ENCODE data around the gene ZNF577.

ZNF577 gene

GRCh38 chr19:51905206-51905605, 17.5 kb upstream of the ZNF577 start:
- Histone ChIP-seq H3K36me3 (peaks cover 28% of the 10 kb centered on the region), H3K27ac (peak overlapping the region; percentile 93), H3K9me3 (ENCODE audit: severe bottlenecking) (peaks cover 6% of the 10 kb centered on the region), H3K4me3 (ENCODE audit: low read depth, low read length) (0 out of 2 replicates have a peak overlapping the region, but pooled peaks have one; percentile 3), H3K27me3 (ENCODE audit: insufficient read depth, low read depth, severe bottlenecking) (no peaks in the 10 kb centered on the region)
- no peak for TF ChIP-seq CTCF (IDR thresholded peaks at IDR 0.05; ENCODE audit: low read depth, low read length)
- DNase-seq, result no peak

DNA sequence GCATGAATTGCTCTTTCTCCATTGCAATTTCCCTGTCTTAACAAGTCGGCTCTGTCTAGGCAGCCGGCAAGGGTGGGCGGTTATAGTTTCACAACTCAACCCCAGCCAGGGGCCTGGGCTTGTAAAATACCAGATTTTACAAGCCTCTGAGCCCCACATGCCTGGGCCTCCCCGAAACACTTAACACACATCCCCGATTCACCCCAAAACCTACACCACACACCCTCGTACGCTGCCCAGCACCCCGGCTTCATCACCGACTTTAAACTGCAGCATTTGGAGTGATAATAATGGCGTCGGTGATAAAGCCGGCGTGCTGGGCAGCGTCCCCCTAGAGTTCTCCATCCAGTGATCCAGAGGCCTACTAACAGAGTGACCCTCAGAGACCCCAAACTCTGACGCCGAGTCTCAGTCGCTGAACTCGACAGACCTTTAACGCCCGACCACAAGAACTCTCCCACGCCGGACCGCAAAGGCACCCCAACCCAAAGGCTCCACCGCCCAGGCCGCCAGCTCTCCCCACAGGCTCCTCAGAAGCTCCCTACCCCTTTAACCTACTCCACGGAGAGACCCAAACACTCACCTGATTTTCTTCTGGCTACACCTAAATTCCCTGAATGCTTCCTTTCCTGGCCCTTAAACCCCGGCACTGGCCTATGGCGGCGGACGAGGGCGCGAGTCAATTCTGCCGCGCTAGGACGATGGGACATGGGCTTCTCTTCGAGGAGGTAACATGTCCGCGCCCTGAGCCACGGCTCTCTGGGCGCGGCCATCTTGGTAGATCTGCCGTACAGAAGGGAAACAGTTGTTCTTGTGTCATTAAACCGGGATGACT, 16.8 kb upstream of the ZNF577 start, which contains the start of gene ZNF649:
Gene ZNF649 (minus strand): TSS at position 687 of the 835 bp plus-strand sequence. CDS start 4,910 bp downstream, outside the sequence.
- peak; percentile 87 for DNase-seq
- no peaks in the 10 kb centered on the region for H3K9me3 ChIP-seq (ENCODE audit: severe bottlenecking)
- H3K4me3 ChIP-seq (ENCODE audit: low read depth, low read length), result peak within 1 kb of the TSS; percentile 98
- peak within 1 kb of the TSS; percentile 93 for H3K27ac ChIP-seq
- H3K27me3 ChIP-seq (ENCODE audit: insufficient read depth, low read depth, severe bottlenecking), result no peaks in the 10 kb centered on the region
- H3K36me3 ChIP-seq, result peaks cover 35% of the 10 kb centered on the region
- TF ChIP-seq CTCF (IDR thresholded peaks at IDR 0.05; ENCODE audit: low read depth, low read length), result no peak

- no peak for TF ChIP-seq CTCF (IDR thresholded peaks at IDR 0.05; ENCODE audit: low read depth, low read length)
- no peak overlapping the region for H3K4me3 ChIP-seq (ENCODE audit: low read depth, low read length)
- no peaks in the 10 kb centered on the region for H3K9me3 ChIP-seq (ENCODE audit: severe bottlenecking)
- peaks cover 48% of the 10 kb centered on the region for H3K36me3 ChIP-seq
- no peak overlapping the region for H3K27ac ChIP-seq
- H3K27me3 ChIP-seq (ENCODE audit: insufficient read depth, low read depth, severe bottlenecking), result no peaks in the 10 kb centered on the region
- DNase-seq, result no peak
Observed at GRCh38 chr19:51903192-51903591, 15.4 kb upstream of the ZNF577 start.

DNA sequence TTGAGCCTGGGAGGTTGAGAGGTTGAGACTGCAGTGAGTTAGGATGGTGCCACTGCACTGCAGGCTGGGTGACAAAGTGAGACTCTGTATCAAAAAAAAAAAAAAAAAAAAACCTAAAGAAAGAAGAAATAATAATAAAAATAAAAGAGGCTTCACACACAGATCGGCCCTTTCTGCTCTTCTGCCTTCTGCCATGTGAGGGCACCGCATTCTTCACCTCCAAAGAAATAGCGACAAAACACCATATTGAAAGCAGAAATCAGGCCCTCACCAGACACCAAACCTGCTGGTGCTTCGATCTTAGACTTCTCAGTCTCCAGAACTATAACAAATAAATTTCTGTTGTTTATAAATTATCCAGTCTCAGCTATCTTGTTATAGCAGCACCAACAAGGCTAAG, 14.1 kb upstream of the ZNF577 start:
- TF ChIP-seq CTCF (IDR thresholded peaks at IDR 0.05; ENCODE audit: low read depth, low read length), result peak; percentile 22; the same call in 1 of the 2 replicates
- H3K9me3 ChIP-seq (ENCODE audit: severe bottlenecking), result no peaks in the 10 kb centered on the region
- H3K27me3 ChIP-seq (ENCODE audit: insufficient read depth, low read depth, severe bottlenecking), result no peaks in the 10 kb centered on the region
- H3K27ac ChIP-seq, result no peak overlapping the region; the same call in 1 of the 2 replicates
- DNase-seq, result no peak
- H3K4me3 ChIP-seq (ENCODE audit: low read depth, low read length), result no peak overlapping the region
- H3K36me3 ChIP-seq, result peaks cover 62% of the 10 kb centered on the region

GRCh38 chr19:51891193-51891747, 3.5 kb upstream of the ZNF577 start:
- Histone ChIP-seq H3K27me3 (ENCODE audit: insufficient read depth, low read depth, severe bottlenecking) (no peaks in the 10 kb centered on the region), H3K36me3 (peaks cover 73% of the 10 kb centered on the region), H3K27ac (no peak overlapping the region), H3K9me3 (ENCODE audit: severe bottlenecking) (peaks cover 14% of the 10 kb centered on the region), H3K4me3 (ENCODE audit: low read depth, low read length) (no peak overlapping the region)
- no peak for TF ChIP-seq CTCF (IDR thresholded peaks at IDR 0.05; ENCODE audit: low read depth, low read length)
- no peak for DNase-seq

Measured in WERI-Rb-1 (cell line).